ENCODE data around the gene VIPR1.

VIPR1 gene

DNA sequence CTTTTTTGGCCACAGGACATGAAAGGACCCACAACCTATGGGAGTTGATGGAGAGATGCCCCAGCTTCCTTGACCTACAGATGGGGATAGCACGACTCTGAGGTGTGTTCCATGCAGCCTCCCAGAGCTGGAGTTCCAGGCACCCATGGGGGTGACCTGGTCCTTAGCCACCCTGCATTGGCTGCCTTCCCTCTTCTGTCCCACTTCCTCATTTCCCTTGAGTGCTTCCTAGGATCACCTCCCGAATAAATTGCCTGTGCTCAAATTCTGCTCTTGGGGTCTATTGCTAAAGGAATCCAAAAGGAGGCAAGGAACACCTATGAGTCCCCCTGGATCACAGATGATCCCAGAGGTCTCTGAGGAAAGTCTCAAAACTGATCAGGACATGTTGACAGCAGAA lies 24.7 kb upstream of the VIPR1 start:
- Histone ChIP-seq H3K4me1 (ENCODE audit: insufficient read depth, low read length, severe bottlenecking) (no peaks in the 10 kb centered on the region), H3F3A (ENCODE audit: insufficient read depth, low read length) (no peaks in the 10 kb centered on the region)

GRCh38 chr3:42478830-42479229 lies 23.6 kb upstream of the VIPR1 start:
- H3K79me2 ChIP-seq (ENCODE audit: insufficient read depth, low read length): no peaks in the 10 kb centered on the region
- no peaks in the 10 kb centered on the region for H3K27me3 ChIP-seq (ENCODE audit: insufficient read depth, low read length)
- no peak overlapping the region for H2AFZ ChIP-seq (ENCODE audit: low read length)
- no peak overlapping the region for H3K4me2 ChIP-seq (ENCODE audit: low read length)
- no peak overlapping the region for H3K27ac ChIP-seq (ENCODE audit: low read depth, low read length, poor library complexity, severe bottlenecking)
- no peaks in the 10 kb centered on the region for H3F3A ChIP-seq (ENCODE audit: insufficient read depth, low read length)
- no peaks in the 10 kb centered on the region for H3K36me3 ChIP-seq (ENCODE audit: insufficient read depth, low read length)
- no peak overlapping the region for H3K4me3 ChIP-seq (ENCODE audit: low read depth, low read length, poor library complexity, severe bottlenecking)
- no peaks in the 10 kb centered on the region for H3K9me3 ChIP-seq (ENCODE audit: low read length)
- TF ChIP-seq EZH2 (IDR thresholded peaks at IDR 0.05; ENCODE audit: borderline replicate concordance, low read length): no peak
- TF ChIP-seq, protein P1, sequence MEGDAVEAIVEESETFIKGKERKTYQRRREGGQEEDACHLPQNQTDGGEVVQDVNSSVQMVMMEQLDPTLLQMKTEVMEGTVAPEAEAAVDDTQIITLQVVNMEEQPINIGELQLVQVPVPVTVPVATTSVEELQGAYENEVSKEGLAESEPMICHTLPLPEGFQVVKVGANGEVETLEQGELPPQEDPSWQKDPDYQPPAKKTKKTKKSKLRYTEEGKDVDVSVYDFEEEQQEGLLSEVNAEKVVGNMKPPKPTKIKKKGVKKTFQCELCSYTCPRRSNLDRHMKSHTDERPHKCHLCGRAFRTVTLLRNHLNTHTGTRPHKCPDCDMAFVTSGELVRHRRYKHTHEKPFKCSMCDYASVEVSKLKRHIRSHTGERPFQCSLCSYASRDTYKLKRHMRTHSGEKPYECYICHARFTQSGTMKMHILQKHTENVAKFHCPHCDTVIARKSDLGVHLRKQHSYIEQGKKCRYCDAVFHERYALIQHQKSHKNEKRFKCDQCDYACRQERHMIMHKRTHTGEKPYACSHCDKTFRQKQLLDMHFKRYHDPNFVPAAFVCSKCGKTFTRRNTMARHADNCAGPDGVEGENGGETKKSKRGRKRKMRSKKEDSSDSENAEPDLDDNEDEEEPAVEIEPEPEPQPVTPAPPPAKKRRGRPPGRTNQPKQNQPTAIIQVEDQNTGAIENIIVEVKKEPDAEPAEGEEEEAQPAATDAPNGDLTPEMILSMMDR (IDR thresholded peaks at IDR 0.05; ENCODE audit: low read length): no peak
- H3K9me2 ChIP-seq (ENCODE audit: low read depth, low read length): no peaks in the 10 kb centered on the region
- no peaks in the 10 kb centered on the region for H4K20me1 ChIP-seq (ENCODE audit: insufficient read depth, low read length)
- H3K4me1 ChIP-seq (ENCODE audit: insufficient read depth, low read length, severe bottlenecking): no peaks in the 10 kb centered on the region
- no peak overlapping the region for H3K9ac ChIP-seq (ENCODE audit: low read length)

More for the DNA sequence above, 24.7 kb upstream of the VIPR1 start:
- Histone ChIP-seq H4K20me1 (ENCODE audit: insufficient read depth, low read length) (no peaks in the 10 kb centered on the region), H3K9me3 (ENCODE audit: low read length) (no peaks in the 10 kb centered on the region), H3K9ac (ENCODE audit: low read length) (no peak overlapping the region), H3K27me3 (ENCODE audit: insufficient read depth, low read length) (no peaks in the 10 kb centered on the region), H3K27ac (ENCODE audit: low read depth, low read length, poor library complexity, severe bottlenecking) (no peak overlapping the region), H3K9me2 (ENCODE audit: low read depth, low read length) (no peaks in the 10 kb centered on the region), H3K36me3 (ENCODE audit: insufficient read depth, low read length) (no peaks in the 10 kb centered on the region), H3K4me3 (ENCODE audit: low read depth, low read length, poor library complexity, severe bottlenecking) (no peak overlapping the region), H2AFZ (ENCODE audit: low read length) (no peak overlapping the region), H3K4me2 (ENCODE audit: low read length) (no peak overlapping the region), H3K79me2 (ENCODE audit: insufficient read depth, low read length) (no peaks in the 10 kb centered on the region)
- TF ChIP-seq EZH2 (IDR thresholded peaks at IDR 0.05; ENCODE audit: borderline replicate concordance, low read length): no peak
- TF ChIP-seq, protein P1 (IDR thresholded peaks at IDR 0.05; ENCODE audit: low read length): no peak

GRCh38 chr3:42486814-42487565 lies 15.5 kb upstream of the VIPR1 start:
- peaks cover 13% of the 10 kb centered on the region for H3K4me1 ChIP-seq (ENCODE audit: insufficient read depth, low read length, severe bottlenecking)
- no peak overlapping the region for H2AFZ ChIP-seq (ENCODE audit: low read length)
- TF ChIP-seq, protein P1 (IDR thresholded peaks at IDR 0.05; ENCODE audit: low read length): no peak
- no peak for TF ChIP-seq EZH2 (IDR thresholded peaks at IDR 0.05; ENCODE audit: borderline replicate concordance, low read length)
- H3F3A ChIP-seq (ENCODE audit: insufficient read depth, low read length): no peaks in the 10 kb centered on the region
- H3K27me3 ChIP-seq (ENCODE audit: insufficient read depth, low read length): no peaks in the 10 kb centered on the region
- no peaks in the 10 kb centered on the region for H3K36me3 ChIP-seq (ENCODE audit: insufficient read depth, low read length)
- no peak overlapping the region for H3K4me3 ChIP-seq (ENCODE audit: low read depth, low read length, poor library complexity, severe bottlenecking)
- no peak overlapping the region for H3K9ac ChIP-seq (ENCODE audit: low read length)
- H3K9me3 ChIP-seq (ENCODE audit: low read length): no peaks in the 10 kb centered on the region
- no peak overlapping the region for H3K4me2 ChIP-seq (ENCODE audit: low read length)
- no peaks in the 10 kb centered on the region for H3K79me2 ChIP-seq (ENCODE audit: insufficient read depth, low read length)
- H3K9me2 ChIP-seq (ENCODE audit: low read depth, low read length): no peaks in the 10 kb centered on the region
- no peaks in the 10 kb centered on the region for H4K20me1 ChIP-seq (ENCODE audit: insufficient read depth, low read length)
- no peak overlapping the region for H3K27ac ChIP-seq (ENCODE audit: low read depth, low read length, poor library complexity, severe bottlenecking)
